ENCODE results near the gene BAX. TPM values are rescaled to one million over a fixed set of nuclear protein-coding genes. Genes with fewer than 3 reads are reported as not detected.

The BAX gene
- total and polyA plus RNA-seq, 8 donors = 47.7 to 141 (median 63.2) TPM

GRCh38 chr19:48965806-48966540 lies 11.3 kb downstream of the BAX start:
- Histone ChIP-seq H3K9me3 (no peaks in the 10 kb centered on the region), H3K36me3 (peaks cover 2 to 50% of the 10 kb centered on the region in 2 donors), H3K27me3 (no peaks in the 10 kb centered on the region), H3K4me1 (peaks cover 13 to 78% of the 10 kb centered on the region in 2 donors), H3K27ac (peak overlapping the region; percentile 96 to 97), H3K4me3 (peak overlapping the region; percentile 90 to 92)
- DNase-seq = peak; percentile 84 to 92 (median 88)
- intact Hi-C loops (cut with DNase I) = no loop called here
- no peak for TF ChIP-seq CTCF (IDR thresholded peaks at IDR 0.05)
- ATAC-seq = peak; percentile 45

- H3K4me3 ChIP-seq = peak overlapping the region; percentile 90 to 92
- DNase-seq (no peak), ATAC-seq (no peak)
- H3K4me1 ChIP-seq = peaks cover 13 to 72% of the 10 kb centered on the region in 2 donors
- no peaks in the 10 kb centered on the region for H3K9me3 ChIP-seq
- TF ChIP-seq CTCF (IDR thresholded peaks at IDR 0.05) = no peak
- peak overlapping the region; percentile 96 to 97 for H3K27ac ChIP-seq
- H3K27me3 ChIP-seq = no peaks in the 10 kb centered on the region
- intact Hi-C loops (cut with DNase I) = no loop called here
- peaks cover 2 to 53% of the 10 kb centered on the region in 2 donors for H3K36me3 ChIP-seq
These were observed 12.1 kb downstream of the BAX start for GRCh38 chr19:48966541-48967345.

GRCh38 chr19:48967346-48968178 lies 12.9 kb downstream of the BAX start:
- H3K36me3 ChIP-seq = peaks cover 2 to 61% of the 10 kb centered on the region in 2 donors
- H3K27ac ChIP-seq = peak overlapping the region; percentile 96 to 97
- no peaks in the 10 kb centered on the region for H3K9me3 ChIP-seq
- DNase-seq = peak in 1 of 4 donors; percentile 87
- no peak for TF ChIP-seq CTCF (IDR thresholded peaks at IDR 0.05)
- intact Hi-C loops (cut with DNase I) = no loop called here
- peak overlapping the region; percentile 90 to 92 for H3K4me3 ChIP-seq
- peaks cover 13 to 63% of the 10 kb centered on the region in 2 donors for H3K4me1 ChIP-seq
- no peaks in the 10 kb centered on the region for H3K27me3 ChIP-seq
- peak; percentile 4 for ATAC-seq

- intact Hi-C loops (cut with DNase I) = no loop called here
These were observed 13.5 kb downstream of the BAX start for GRCh38 chr19:48968179-48968661.

More at GRCh38 chr19:48968179-48968661, 13.5 kb downstream of the BAX start:
- Histone ChIP-seq H3K4me1 (peaks cover 13 to 58% of the 10 kb centered on the region in 2 donors), H3K36me3 (peaks cover 2 to 67% of the 10 kb centered on the region in 2 donors), H3K27ac (peak overlapping the region; percentile 96 to 97), H3K4me3 (peak overlapping the region in 1 of 2 donors; percentile 92), H3K9me3 (no peaks in the 10 kb centered on the region), H3K27me3 (no peaks in the 10 kb centered on the region)
- no peak for TF ChIP-seq CTCF (IDR thresholded peaks at IDR 0.05)
- no peak for DNase-seq
- no peak for ATAC-seq
